Astrocyte of the hippocampus (primary cell): Measurements from ENCODE around the gene SMARCA5.
A peak's percentile ranks its signal among the peaks of the same experiment; 100 is the strongest.

Source experiments
- DNase-seq: peaks from one replicate; pipeline ENCODE4 v3.0.0; 2011; ENCODE audit warnings: low read depth, low spot score

The SMARCA5 gene

GRCh38 chr4:143538979-143539669 is 25.6 kb downstream of the SMARCA5 start:
- DNase-seq: no peak

GRCh38 chr4:143539670-143540023 is 26.1 kb downstream of the SMARCA5 start:
- no peak for DNase-seq

- no peak for DNase-seq
Measured at GRCh38 chr4:143549928-143550327, 36.4 kb downstream of the SMARCA5 start.

- no peak for DNase-seq
Measured at GRCh38 chr4:143554728-143555597, 41.5 kb downstream of the SMARCA5 start.

GRCh38 chr4:143555676-143556075 is 42.2 kb downstream of the SMARCA5 start:
- no peak for DNase-seq

GRCh38 chr4:143558286-143558685 is 44.8 kb downstream of the SMARCA5 start:
- DNase-seq: no peak

- peak; percentile 72 for DNase-seq
Measured at GRCh38 chr4:143558823-143559756, 45.6 kb downstream of the SMARCA5 start.

- no peak for DNase-seq
Measured at GRCh38 chr4:143559757-143560147, 46.2 kb downstream of the SMARCA5 start.

GRCh38 chr4:143564472-143564871 is 51.0 kb downstream of the SMARCA5 start:
- DNase-seq: no peak

GRCh38 chr4:143575331-143575730 is 61.8 kb downstream of the SMARCA5 start:
- DNase-seq: no peak

- DNase-seq: no peak
Measured at GRCh38 chr4:143581331-143581946, 67.9 kb downstream of the SMARCA5 start.

- DNase-seq: no peak
Measured at GRCh38 chr4:143585548-143585947, 72.0 kb downstream of the SMARCA5 start.

- DNase-seq: peak; percentile 40
Measured at GRCh38 chr4:143586080-143586479, 72.6 kb downstream of the SMARCA5 start.

- peak; percentile 5 for DNase-seq
Measured at GRCh38 chr4:143587703-143588102, 74.2 kb downstream of the SMARCA5 start.

GRCh38 chr4:143597276-143597675 is 83.8 kb downstream of the SMARCA5 start:
- DNase-seq: no peak

GRCh38 chr4:143598816-143599215 is 85.3 kb downstream of the SMARCA5 start:
- DNase-seq: no peak

- DNase-seq: peak; percentile 12
Measured at GRCh38 chr4:143599827-143600226, 86.3 kb downstream of the SMARCA5 start.

GRCh38 chr4:143606480-143606879 is 93.0 kb downstream of the SMARCA5 start:
- DNase-seq: no peak
